HepG2 (cell line): Measurements from ENCODE around the gene CENATAC. TPM values are rescaled to one million over a fixed set of nuclear protein-coding genes. Genes with fewer than 3 reads are reported as not detected.

Source experiments
- ATAC-seq: fragments of 200-7000 bp; cut with Tn5 transposase; 3 replicates; pipeline ENCODE4 v1.9.1; 2020; ENCODE audit warnings: mild to moderate bottlenecking, moderate library complexity
- BruUV-seq: library from RNA; stranded (reverse); fragments of 400-500 nt; replicated peaks from 2 replicates; lab custom pipeline; 2021; lab: Mats Ljungman, UMichigan
- CTCF ChIA-PET: fragments of 300-600 bp; formaldehyde crosslinking; extraction: SDS; loops from one replicate; lab custom pipeline; 2021; ENCODE audit warnings: low total read pairs, inconsistent platforms, low intra/inter-chr PET ratio; lab: Yijun Ruan, JAX
- POLR2A ChIA-PET: fragments of 350-600 bp; sonication (Branson Sonifier 250); formaldehyde crosslinking; loops from one replicate; lab custom pipeline; 2020; ENCODE audit warnings: antibody characterized with exemption, inconsistent platforms; lab: Yijun Ruan, JAX
- DNase-seq: peaks from one replicate; pipeline ENCODE4 v3.0.0-alpha.2; 2015; ENCODE audit warnings: low spot score
- FAIRE-seq: peaks from 3 replicates; lab custom pipeline; 2011; peaks lifted over from hg19 to GRCh38; lab: Jason Lieb, UNC
- H2AFZ ChIP-seq: one replicate; pipeline ENCODE4 v1.6.1; 2011; ENCODE audit warnings: low read length, inconsistent platforms
- H3K27ac ChIP-seq: fragments of 300-600 bp; 3 replicates; pipeline ENCODE4 v1.8.0; 2011; ENCODE audit warnings: mixed run types, mild to moderate bottlenecking, mixed read lengths, low read length, inconsistent platforms; ENCODE audit not compliant: insufficient read depth; ENCODE audit errors: extremely low read length
- H3K27me3 ChIP-seq, 2 experiments: fragments of 200-600 bp in 1 of 2; 2 replicates in 1 of 2; 3 replicates in 1 of 2; pipeline versions ENCODE4 v1.6.0 to v1.8.0; 2011; ENCODE audit warnings: low read length in 2 of 2, mild to moderate bottlenecking in 2 of 2, moderate library complexity in 2 of 2, inconsistent platforms in 1 of 2; ENCODE audit not compliant: insufficient read depth in 2 of 2, control insufficient read depth in 1 of 2
- H3K36me3 ChIP-seq, 2 experiments: fragments of 200-600 bp in 1 of 2; replicated peaks in 1 of 2; 2 replicates in 1 of 2; 3 replicates in 1 of 2; pipeline versions ENCODE4 v1.5.1 to v1.8.0; 2011; ENCODE audit warnings: low read length in 2 of 2, inconsistent platforms in 1 of 2; ENCODE audit not compliant: insufficient read depth in 2 of 2, control insufficient read depth in 1 of 2
- H3K4me1 ChIP-seq: 2 replicates; pipeline ENCODE4 v1.5.1; 2012; ENCODE audit warnings: low read length, inconsistent platforms; ENCODE audit not compliant: insufficient read depth
- H3K4me2 ChIP-seq: 2 replicates; pipeline ENCODE4 v1.6.0; 2011; ENCODE audit warnings: low read depth, low read length, inconsistent platforms
- H3K4me3 ChIP-seq, 3 experiments: fragments of 200-600 bp in 1 of 3; sonication (generic), shearing (Covaris generic) in 1 of 3; replicated peaks in 1 of 3; 2 replicates each; pipeline ENCODE4 v1.5.1; 2011 to 2016; ENCODE audit warnings: low read length in 3 of 3, inconsistent platforms in 2 of 3, low read depth in 2 of 3, mild to moderate bottlenecking in 2 of 3, control low read depth in 1 of 3, mixed read lengths in 1 of 3; ENCODE audit not compliant: insufficient read depth in 1 of 3
- H3K79me2 ChIP-seq: one replicate; pipeline ENCODE4 v1.6.1; 2011; ENCODE audit warnings: low read length, inconsistent platforms; ENCODE audit not compliant: insufficient read depth
- H3K9ac ChIP-seq: 2 replicates; pipeline ENCODE4 v1.6.0; 2011; ENCODE audit warnings: mild to moderate bottlenecking, low read depth, low read length, inconsistent platforms; ENCODE audit not compliant: insufficient read depth
- H3K9me3 ChIP-seq: 2 replicates; pipeline ENCODE4 v1.5.1; 2012; ENCODE audit warnings: mild to moderate bottlenecking, low read length
- H4K20me1 ChIP-seq: 2 replicates; pipeline ENCODE4 v1.6.0; 2011; ENCODE audit warnings: inconsistent platforms, mild to moderate bottlenecking, low read length, moderate library complexity; ENCODE audit not compliant: insufficient read depth
- AKNA ChIP-seq: sonication (generic); formaldehyde crosslinking; IDR thresholded peaks from 2 replicates; pipeline ENCODE4 v1.4.0; 2020; ENCODE audit warnings: missing genetic modification reagents, borderline replicate concordance
- ATF1 ChIP-seq: IDR thresholded peaks from 2 replicates; pipeline ENCODE4 v1.6.1; 2016; ENCODE audit warnings: mild to moderate bottlenecking, control low read depth
- ATF3 ChIP-seq: sonication (generic); formaldehyde crosslinking; IDR thresholded peaks from 2 replicates; pipeline ENCODE4 v1.4.0; 2020; ENCODE audit warnings: missing genetic modification reagents
- ATF6 ChIP-seq: sonication (generic); formaldehyde crosslinking; conservative IDR thresholded peaks from 2 replicates; pipeline ENCODE4 v1.4.0; 2020; ENCODE audit warnings: missing genetic modification reagents
- CCDC6 ChIP-seq: sonication (generic); formaldehyde crosslinking; IDR thresholded peaks from 2 replicates; pipeline ENCODE4 v1.8.1; 2022; ENCODE audit warnings: mild to moderate bottlenecking, missing genetic modification reagents, moderate library complexity
- ELF3 ChIP-seq: IDR thresholded peaks from 2 replicates; pipeline ENCODE4 v1.6.1; 2016; ENCODE audit warnings: missing genetic modification reagents, missing compliant biosample characterization
- EP300 ChIP-seq, 3 experiments: sonication (generic) in 1 of 3; formaldehyde crosslinking in 1 of 3; IDR thresholded peaks; 2 replicates each; pipeline versions ENCODE4 v1.5.1 to v1.6.1; 2011 to 2020; ENCODE audit warnings: low read depth in 2 of 3, low read length in 2 of 3, borderline replicate concordance in 1 of 3, improper control_type of control experiment in 1 of 3, mild to moderate bottlenecking in 1 of 3, missing genetic modification reagents in 1 of 3, moderate library complexity in 1 of 3
- FOXC1 ChIP-seq: sonication (generic); formaldehyde crosslinking; IDR thresholded peaks from 2 replicates; pipeline ENCODE4 v1.8.0; 2022; ENCODE audit warnings: mild to moderate bottlenecking, missing genetic modification reagents, borderline replicate concordance
- JUND ChIP-seq: sonication (generic); formaldehyde crosslinking; IDR thresholded peaks from 2 replicates; pipeline ENCODE4 v1.8.0; 2022; ENCODE audit warnings: mild to moderate bottlenecking, missing genetic modification reagents
- MZF1 ChIP-seq: sonication (generic); formaldehyde crosslinking; IDR thresholded peaks from 2 replicates; pipeline ENCODE4 v1.8.1; 2023; ENCODE audit warnings: mild to moderate bottlenecking, missing genetic modification reagents, borderline replicate concordance
- TCF7 ChIP-seq: sonication (generic); IDR thresholded peaks from 2 replicates; pipeline ENCODE4 v1.6.1; 2016; ENCODE audit warnings: antibody characterized with exemption, low read depth
- TEAD3 ChIP-seq: optimal IDR thresholded peaks from 2 replicates; pipeline ENCODE3; 2016; ENCODE audit warnings: borderline replicate concordance
- ZNF281 ChIP-seq: sonication (generic); formaldehyde crosslinking; IDR thresholded peaks from 2 replicates; pipeline ENCODE4 v1.4.0; 2020; ENCODE audit warnings: missing genetic modification reagents, borderline replicate concordance
- WGBS: methylation state at CpG from one replicate; pipeline ENCODE4 v1.1.6; 2017; ENCODE audit warnings: low lambda C conversion rate; 5-methylcytosine and 5-hydroxymethylcytosine counted together
- in situ Hi-C: cut with HindIII; loops from 2 replicates; pipeline ENCODE4 v1.10.0; 2017; ENCODE audit warnings: low pct_unique_long_range_greater_than_20kb; ENCODE audit not compliant: extremely low pct_ligation_motif_present
- intact Hi-C: fragments of 100-400 bp; cut with micrococcal nuclease; formaldehyde crosslinking; loops from one replicate; pipeline ENCODE4 v1.10.0; 2022; ENCODE audit not compliant: unreplicated experiment
- polyA plus RNA-seq, 8 experiments: library from polyadenylated mRNA; depleted of rRNA in 3 of 8; stranded (reverse) in 7 of 8; unstranded in 1 of 8; fragments of >200 nt; fragmentation: Illumina TruSeq in 4 of 8; extraction: Trizol in 4 of 8; gene quantifications; 2 replicates each; pipeline versions ENCODE4 v1.2.1 to v1.2.3, GENCODE V29; 2011 to 2016; ENCODE audit warnings: low read depth in 4 of 8, missing spikeins in 1 of 8, mixed read lengths in 1 of 8; ENCODE audit not compliant: insufficient read depth in 1 of 8
- total RNA-seq, 5 experiments: library from RNA; depleted of rRNA; stranded (reverse); fragments of >200 nt; fragmentation: Illumina TruSeq; extraction: Trizol; gene quantifications; 2 replicates each; pipeline ENCODE4 v1.2.3, GENCODE V29; 2016; ENCODE audit warnings: low read depth in 1 of 5

The CENATAC gene
- total and polyA plus RNA-seq, 2 of the 13 experiments (the other 11 are each of a cell fraction or from before 2014, with no cell fraction given), result 21.7 to 25.0 TPM

- Histone ChIP-seq H2AFZ (no peak overlapping the region), H3K9ac (peak overlapping the region; percentile 74), H3K79me2 (peaks cover 35% of the 10 kb centered on the region), H4K20me1 (no peaks in the 10 kb centered on the region), H3K27ac (peak overlapping the region; percentile 56), H3K4me2 (peak overlapping the region; percentile 80), H3K27me3 (no peaks in the 10 kb centered on the region; a peak in 1 of 5 replicates), H3K36me3 (peaks cover 6 to 17% of the 10 kb centered on the region in 2 experiments; a peak in 3 of 5 replicates), H3K4me3 (peak overlapping the region; percentile 79 to 91 (median 90)), H3K9me3 (no peaks in the 10 kb centered on the region), H3K4me1 (peaks cover 42% of the 10 kb centered on the region)
- 14% methylated on average over 6 of the region's 6 CpGs for WGBS
- DNase-seq, result peak; percentile 81
- peak; percentile 54 for ATAC-seq
- CTCF ChIA-PET, result no interaction called here
- BruUV-seq, result no TSS peak
- peak; percentile 47 for FAIRE-seq
- intact Hi-C loops (loop anchor here (2.0 kb wide), 1 partner anchor 32 kb away; the partner anchor contains the start of gene SLC37A4), in situ Hi-C loops (no loop called here)
- POLR2A ChIA-PET, result interaction anchor here (1.0 to 2.8 kb wide), 9 partner anchors 14 to 208 kb away, joined by 3 to 66 read pairs (median 5); partner anchors contain the start of genes DDX6, HMBS, NLRX1 and RPS25
- TF ChIP-seq ATF6 (no peak), TCF7 (peak; percentile 40; the same call in 1 of the 2 replicates), AKNA (no peak), TEAD3 (CRISPR knock-in tag) (peak; percentile 93), MZF1 (no peak), EP300 (IDR thresholded peaks at IDR 0.05; ENCODE audit: low read depth in 2 of 2, low read length in 2 of 2) (peak in 1 of 2 experiments; percentile 23; a peak in 1 of 4 replicates), EP300 (CRISPR knock-in tag; IDR thresholded peaks at IDR 0.05; ENCODE audit: borderline replicate concordance) (no peak), ZNF281 (CRISPR knock-in tag) (no peak), ELF3 (CRISPR knock-in tag) (0 out of 2 replicates have a peak, but pooled peaks have one; percentile 17), JUND (peak; percentile 88), CCDC6 (CRISPR knock-in tag) (0 out of 2 replicates have a peak, but pooled peaks have one; percentile 12), ATF1 (CRISPR knock-in tag) (0 out of 2 replicates have a peak, but pooled peaks have one; percentile 21), ATF3 (CRISPR knock-in tag) (peak; percentile 89), FOXC1 (CRISPR knock-in tag) (no peak)
These were observed 884 bp downstream of the CENATAC start for GRCh38 chr11:118998822-118999221.
